Mesenteric fat pad (tissue), 1 donor: Measurements from ENCODE around the gene SIX3. TPM values are rescaled to one million over a fixed set of nuclear protein-coding genes. Genes with fewer than 3 reads are reported as not detected.

Source experiments
- DNase-seq: peaks from one replicate; pipeline ENCODE4 v3.0.0-alpha.2; 2020; ENCODE audit warnings: low spot score
- total RNA-seq: library from RNA; stranded (reverse); fragmentation: NEBNext Ultra II Directional; extraction: Animal tissue kit (Norgen Biotek cat#: 25700); gene quantifications from one replicate; pipeline ENCODE4 v1.2.1, GENCODE V29; 2021
- donor health status: DM: yes; HTN: yes; CAD: no.

SIX3 gene
- total RNA-seq, 1 donor from 2014 or later, result not detected

GRCh38 chr2:44930274-44931197 is 11.0 kb upstream of the SIX3 start:
- DNase-seq, result no peak

- DNase-seq, result no peak
These were observed 10.2 kb upstream of the SIX3 start for GRCh38 chr2:44931198-44931780.

GRCh38 chr2:44932079-44932478 is 9.4 kb upstream of the SIX3 start:
- DNase-seq, result no peak

- DNase-seq, result no peak
These were observed 8.7 kb upstream of the SIX3 start for GRCh38 chr2:44932564-44933392.

GRCh38 chr2:44933434-44933951 is 8.0 kb upstream of the SIX3 start:
- DNase-seq, result no peak

- no peak for DNase-seq
These were observed 7.2 kb upstream of the SIX3 start for GRCh38 chr2:44934038-44934982.

- no peak for DNase-seq
These were observed 6.3 kb upstream of the SIX3 start for GRCh38 chr2:44934983-44935728.

- DNase-seq, result peak; percentile 57
These were observed 5.8 kb upstream of the SIX3 start for GRCh38 chr2:44935729-44936098.

- DNase-seq, result peak; percentile 33
These were observed 5.2 kb upstream of the SIX3 start for GRCh38 chr2:44936275-44936674.

GRCh38 chr2:44936715-44937687 is 4.5 kb upstream of the SIX3 start:
- peak; percentile 59 for DNase-seq

- DNase-seq, result no peak
These were observed 3.7 kb upstream of the SIX3 start for GRCh38 chr2:44937688-44938240.

- peak; percentile 87 for DNase-seq
These were observed 3.0 kb upstream of the SIX3 start for GRCh38 chr2:44938287-44939105.

GRCh38 chr2:44939106-44940048 is 2.1 kb upstream of the SIX3 start:
- no peak for DNase-seq

GRCh38 chr2:44940049-44940494 is 1.4 kb upstream of the SIX3 start:
- no peak for DNase-seq

GRCh38 chr2:44940732-44941464 is 604 bp upstream of the SIX3 start:
- no peak for DNase-seq
